Trophoblast cell (in vitro differentiated cells and primary cell): ENCODE results near the gene TMEM121.
A peak's percentile ranks its signal among the peaks of the same experiment; 100 is the strongest.

Experiments used
- DNase-seq, 2 donors: peaks; one replicate each; pipeline ENCODE4 v3.0.0-alpha.2; 2016
- H2AFZ ChIP-seq: 2 replicates; pipeline ENCODE4 v1.6.1; 2013; ENCODE audit warnings: low read length, moderate library complexity, mild to moderate bottlenecking; ENCODE audit not compliant: insufficient read depth, poor library complexity
- H2AK5ac ChIP-seq: 2 replicates; pipeline ENCODE4 v1.6.1; 2013; ENCODE audit warnings: mild to moderate bottlenecking, low read length
- H2BK120ac ChIP-seq: 2 replicates; pipeline ENCODE4 v1.6.1; 2013; ENCODE audit warnings: low read length, mild to moderate bottlenecking, moderate library complexity; ENCODE audit not compliant: insufficient read depth, poor library complexity
- H2BK12ac ChIP-seq: 2 replicates; pipeline ENCODE4 v1.6.1; 2013; ENCODE audit warnings: mild to moderate bottlenecking, low read length, moderate library complexity
- H2BK5ac ChIP-seq: 2 replicates; pipeline ENCODE4 v1.6.1; 2013; ENCODE audit warnings: low read length, low read depth, moderate library complexity, mild to moderate bottlenecking; ENCODE audit not compliant: poor library complexity
- H3K14ac ChIP-seq: 2 replicates; pipeline ENCODE4 v1.6.1; 2013; ENCODE audit warnings: mild to moderate bottlenecking, low read length
- H3K18ac ChIP-seq: 2 replicates; pipeline ENCODE4 v1.6.1; 2013; ENCODE audit warnings: mild to moderate bottlenecking, low read length
- H3K23ac ChIP-seq: 2 replicates; pipeline ENCODE4 v1.6.1; 2013; ENCODE audit warnings: low read length
- H3K27ac ChIP-seq: 2 replicates; pipeline ENCODE4 v1.5.1; 2013; ENCODE audit warnings: low read depth, mild to moderate bottlenecking, inconsistent platforms, low read length, moderate library complexity
- H3K27me3 ChIP-seq: 2 replicates; pipeline ENCODE4 v1.6.1; 2013; ENCODE audit warnings: inconsistent platforms, mild to moderate bottlenecking, low read length, moderate library complexity; ENCODE audit not compliant: insufficient read depth
- H3K36me3 ChIP-seq, 2 experiments: 1 replicate in 1 of 2; 2 replicates in 1 of 2; pipeline ENCODE4 v1.6.1; 2013; ENCODE audit warnings: low read length in 2 of 2, mild to moderate bottlenecking in 2 of 2, moderate library complexity in 1 of 2; ENCODE audit not compliant: insufficient read depth in 2 of 2, control insufficient read depth in 1 of 2
- H3K4ac ChIP-seq: 2 replicates; pipeline ENCODE4 v1.6.1; 2013; ENCODE audit warnings: low read depth, mild to moderate bottlenecking, low read length, moderate library complexity
- H3K4me1 ChIP-seq, 2 experiments: 1 replicate in 1 of 2; 2 replicates in 1 of 2; pipeline ENCODE4 v1.6.1; 2013; ENCODE audit warnings: low read length in 2 of 2, mild to moderate bottlenecking in 2 of 2, moderate library complexity in 1 of 2; ENCODE audit not compliant: insufficient read depth in 2 of 2, control insufficient read depth in 1 of 2
- H3K4me2 ChIP-seq: 2 replicates; pipeline ENCODE4 v1.6.1; 2013; ENCODE audit warnings: inconsistent platforms, mild to moderate bottlenecking, low read length, moderate library complexity
- H3K4me3 ChIP-seq: 2 replicates; pipeline ENCODE4 v1.5.1; 2013; ENCODE audit warnings: mild to moderate bottlenecking, low read depth, low read length, inconsistent platforms
- H3K79me1 ChIP-seq: one replicate; pipeline ENCODE4 v1.6.1; 2013; ENCODE audit warnings: low read length
- H3K79me2 ChIP-seq: 2 replicates; pipeline ENCODE4 v1.6.1; 2013; ENCODE audit warnings: low read length, mild to moderate bottlenecking; ENCODE audit not compliant: control insufficient read depth, insufficient read depth, poor library complexity
- H3K9ac ChIP-seq: 2 replicates; pipeline ENCODE4 v1.6.1; 2013; ENCODE audit warnings: mild to moderate bottlenecking, low read length
- H3K9me3 ChIP-seq: 2 replicates; pipeline ENCODE4 v1.6.1; 2013; ENCODE audit warnings: low read depth, mild to moderate bottlenecking, control low read depth, inconsistent platforms, low read length; ENCODE audit not compliant: insufficient read depth
- H4K12ac ChIP-seq: 2 replicates; pipeline ENCODE4 v1.6.1; 2013; ENCODE audit warnings: low read depth, mild to moderate bottlenecking, low read length, moderate library complexity
- H4K8ac ChIP-seq: 2 replicates; pipeline ENCODE4 v1.6.1; 2013; ENCODE audit warnings: low read depth, mild to moderate bottlenecking, low read length, moderate library complexity
- H4K91ac ChIP-seq: one replicate; pipeline ENCODE4 v1.6.1; 2013; ENCODE audit warnings: low read depth, mild to moderate bottlenecking, low read length, moderate library complexity
- WGBS: extraction: QIAGEN DNeasy Blood & Tissue Kit; methylation state at CpG from one replicate; pipeline ENCODE4 v1.1.7; 2013; ENCODE audit warnings: missing lambda C conversion rate; ENCODE audit not compliant: insufficient read length, insufficient coverage; ENCODE audit errors: extremely low coverage; 5-methylcytosine and 5-hydroxymethylcytosine counted together

The TMEM121 gene

DNA sequence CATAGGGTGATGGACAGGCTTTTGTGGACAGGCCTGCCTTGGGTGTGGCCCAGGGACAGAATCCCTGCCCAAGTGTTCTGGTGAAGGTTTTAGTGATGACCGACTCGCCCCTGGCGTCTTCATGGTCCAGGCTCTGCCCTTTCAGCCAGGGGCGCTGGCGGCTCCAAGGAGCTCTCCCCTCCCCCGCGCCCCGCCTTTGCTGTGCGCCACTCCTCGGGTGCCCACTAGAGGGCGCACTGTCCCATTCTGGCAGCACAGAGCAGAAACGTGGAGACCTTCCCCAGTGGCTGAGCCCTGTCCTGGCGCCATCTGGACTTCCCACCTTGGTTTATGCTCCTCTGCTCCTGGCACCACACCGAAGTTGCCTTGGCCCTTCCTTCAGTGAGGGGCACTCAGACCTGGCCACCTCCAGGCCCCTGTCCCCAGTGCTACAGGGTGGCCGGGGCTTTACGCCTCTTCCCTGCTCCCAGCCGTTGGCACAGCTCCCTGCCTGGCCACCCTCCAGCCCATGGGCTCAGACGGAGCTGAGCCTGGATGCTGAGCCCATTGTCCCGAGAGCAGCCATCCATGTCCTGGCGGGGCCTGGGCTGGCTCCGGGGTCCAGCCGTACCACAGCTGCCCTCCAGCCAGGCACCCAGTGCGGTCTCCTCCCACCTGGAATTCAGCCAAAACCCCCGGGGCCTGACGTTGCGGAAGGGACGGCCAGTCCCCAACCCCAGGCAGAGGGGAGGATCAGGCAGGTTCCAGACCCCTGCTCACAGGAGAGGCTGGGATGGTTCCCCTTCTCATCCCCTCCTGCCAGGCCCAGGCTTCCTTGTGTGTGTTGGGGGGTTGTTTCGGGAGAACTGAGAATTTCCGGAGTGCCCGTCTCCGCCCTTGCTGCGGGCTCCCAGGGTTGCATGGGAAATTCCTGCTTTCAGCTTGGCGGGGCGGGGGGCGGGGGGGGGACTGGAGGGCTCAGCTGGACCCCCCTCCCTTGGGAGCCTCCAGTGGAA lies 45.3 kb upstream of the TMEM121 start:
- no CpG with 5 or more reads among the region's 35 CpGs for WGBS
- Histone ChIP-seq H2AK5ac (peak overlapping the region; percentile 16), H3K79me1 (peaks cover 14% of the 10 kb centered on the region), H2BK120ac (peak overlapping the region; percentile 65), H2BK5ac (peak overlapping the region; percentile 4), H3K9me3 (peaks cover 5% of the 10 kb centered on the region), H3K4ac (peak overlapping the region; percentile 6), H3K27me3 (peaks cover 21% of the 10 kb centered on the region), H3K9ac (no peak overlapping the region), H3K23ac (no peak overlapping the region), H3K4me1 (peaks cover 21 to 39% of the 10 kb centered on the region in 2 experiments), H4K91ac (peak overlapping the region; percentile 93), H3K36me3 (peaks cover 2 to 5% of the 10 kb centered on the region in 2 experiments), H3K27ac (peak overlapping the region; percentile 61), H3K18ac (peak overlapping the region; percentile 27), H3K79me2 (peaks cover 3% of the 10 kb centered on the region), H2BK12ac (peak overlapping the region; percentile 38), H2AFZ (peak overlapping the region; percentile 74), H3K4me2 (peak overlapping the region; percentile 62), H4K8ac (peak overlapping the region; percentile 70), H4K12ac (peak overlapping the region; percentile 10), H3K14ac (peak overlapping the region; percentile 59), H3K4me3 (no peak overlapping the region)
- DNase-seq: peak; percentile 97 to 99

DNA sequence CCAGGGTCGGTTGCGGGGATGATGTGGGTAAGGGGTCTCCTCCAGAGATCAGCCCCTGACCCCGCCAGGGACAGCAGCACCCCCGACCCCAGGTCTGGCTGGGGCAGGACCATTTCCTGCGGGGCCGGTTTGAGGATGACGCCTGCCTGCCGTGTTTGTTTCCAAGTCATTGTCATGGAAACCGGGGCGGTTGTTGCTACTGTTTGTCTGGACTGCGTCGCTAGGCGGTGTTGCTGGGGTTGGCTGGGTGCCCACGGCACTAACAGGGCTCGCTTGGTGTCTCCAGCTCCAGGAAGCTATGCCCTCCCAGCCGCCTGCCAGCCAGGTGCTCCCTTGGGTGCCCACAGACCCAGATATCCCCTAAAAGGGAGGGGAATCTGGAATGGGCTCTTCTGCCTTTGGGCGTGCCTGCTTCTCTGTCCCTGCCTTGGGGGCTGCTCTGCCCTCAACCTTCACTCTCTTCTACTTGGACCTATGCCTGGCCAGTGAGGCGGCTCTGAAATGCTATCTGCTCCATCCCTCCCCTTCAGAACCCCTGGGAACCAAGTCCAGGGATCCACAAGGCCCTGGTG lies 44.4 kb upstream of the TMEM121 start:
- peak overlapping the region; percentile 50 for H3K14ac ChIP-seq
- H2BK5ac ChIP-seq: peak overlapping the region; percentile 36
- H3K18ac ChIP-seq: peak overlapping the region; percentile 31
- no CpG with 5 or more reads among the region's 18 CpGs for WGBS
- H3K27ac ChIP-seq: no peak overlapping the region
- H4K12ac ChIP-seq: no peak overlapping the region
- peak; percentile 98 to 99 for DNase-seq
- peaks cover 3% of the 10 kb centered on the region for H3K79me2 ChIP-seq
- H3K9ac ChIP-seq: no peak overlapping the region
- H2BK12ac ChIP-seq: peak overlapping the region; percentile 20
- peaks cover 29% of the 10 kb centered on the region for H3K27me3 ChIP-seq
- H3K4ac ChIP-seq: peak overlapping the region; percentile 25
- H3K36me3 ChIP-seq: peaks cover 2 to 5% of the 10 kb centered on the region in 2 experiments
- no peak overlapping the region for H3K23ac ChIP-seq
- H3K4me3 ChIP-seq: no peak overlapping the region
- peak overlapping the region; percentile 56 for H3K4me2 ChIP-seq
- H3K79me1 ChIP-seq: peaks cover 14% of the 10 kb centered on the region
- H3K9me3 ChIP-seq: peaks cover 5% of the 10 kb centered on the region
- peak overlapping the region; percentile 91 for H4K91ac ChIP-seq
- peak overlapping the region; percentile 75 for H2BK120ac ChIP-seq
- H4K8ac ChIP-seq: peak overlapping the region; percentile 50
- peaks cover 21 to 31% of the 10 kb centered on the region in 2 experiments for H3K4me1 ChIP-seq
- H2AFZ ChIP-seq: peak overlapping the region; percentile 19
- H2AK5ac ChIP-seq: peak overlapping the region; percentile 21

DNA sequence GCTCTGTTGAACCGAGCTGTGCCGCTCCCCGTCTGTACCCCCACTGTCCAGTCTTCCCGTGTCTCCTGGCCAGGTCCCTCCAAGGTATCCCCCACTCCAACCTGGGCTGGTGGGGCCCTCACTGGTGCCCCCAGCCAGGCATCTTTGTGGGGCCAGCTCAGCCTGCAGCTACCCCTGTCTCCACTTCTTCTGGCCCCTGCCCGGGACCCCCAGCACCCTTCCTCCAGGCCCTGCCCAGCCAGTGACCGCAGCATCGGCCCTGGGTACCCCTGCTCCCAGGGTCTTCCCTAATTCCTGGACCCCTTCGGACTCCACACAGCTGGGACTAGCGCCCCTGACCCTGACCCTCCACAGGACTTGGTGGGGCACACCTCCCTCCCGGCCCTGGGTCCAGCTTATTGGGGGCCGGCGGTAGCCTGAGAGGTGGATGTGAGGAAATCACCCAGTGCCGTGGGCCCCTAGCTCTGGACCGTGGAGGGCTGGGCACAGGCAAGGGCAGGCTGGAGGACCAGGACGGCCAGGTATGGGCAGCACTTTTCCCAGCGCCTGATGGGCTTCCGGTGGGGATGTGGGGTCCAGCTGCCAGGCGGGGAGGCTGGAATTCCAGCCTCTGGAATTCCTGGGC lies 43.8 kb upstream of the TMEM121 start:
- peak overlapping the region; percentile 21 for H2AK5ac ChIP-seq
- H3K27me3 ChIP-seq: peaks cover 36% of the 10 kb centered on the region
- H3K14ac ChIP-seq: peak overlapping the region; percentile 50
- peak overlapping the region; percentile 31 for H3K18ac ChIP-seq
- peaks cover 2 to 5% of the 10 kb centered on the region in 2 experiments for H3K36me3 ChIP-seq
- no peak for DNase-seq
- no peak overlapping the region for H3K9ac ChIP-seq
- H3K27ac ChIP-seq: no peak overlapping the region
- H3K4ac ChIP-seq: peak overlapping the region; percentile 25
- peaks cover 18% of the 10 kb centered on the region for H3K79me1 ChIP-seq
- H4K12ac ChIP-seq: no peak overlapping the region
- no peak overlapping the region for H3K23ac ChIP-seq
- peak overlapping the region; percentile 36 for H2BK5ac ChIP-seq
- peak overlapping the region; percentile 91 for H4K91ac ChIP-seq
- WGBS: no CpG with 5 or more reads among the region's 18 CpGs
- no peak overlapping the region for H3K4me3 ChIP-seq
- peak overlapping the region; percentile 50 for H4K8ac ChIP-seq
- H3K9me3 ChIP-seq: peaks cover 2% of the 10 kb centered on the region
- H2BK120ac ChIP-seq: peak overlapping the region; percentile 75
- peaks cover 3% of the 10 kb centered on the region for H3K79me2 ChIP-seq
- no peak overlapping the region for H3K4me2 ChIP-seq
- peaks cover 24 to 36% of the 10 kb centered on the region in 2 experiments for H3K4me1 ChIP-seq
- H2BK12ac ChIP-seq: peak overlapping the region; percentile 20
- H2AFZ ChIP-seq: peak overlapping the region; percentile 19
